ENCODE results near the gene ZNF366.

Gene ZNF366, protein sequence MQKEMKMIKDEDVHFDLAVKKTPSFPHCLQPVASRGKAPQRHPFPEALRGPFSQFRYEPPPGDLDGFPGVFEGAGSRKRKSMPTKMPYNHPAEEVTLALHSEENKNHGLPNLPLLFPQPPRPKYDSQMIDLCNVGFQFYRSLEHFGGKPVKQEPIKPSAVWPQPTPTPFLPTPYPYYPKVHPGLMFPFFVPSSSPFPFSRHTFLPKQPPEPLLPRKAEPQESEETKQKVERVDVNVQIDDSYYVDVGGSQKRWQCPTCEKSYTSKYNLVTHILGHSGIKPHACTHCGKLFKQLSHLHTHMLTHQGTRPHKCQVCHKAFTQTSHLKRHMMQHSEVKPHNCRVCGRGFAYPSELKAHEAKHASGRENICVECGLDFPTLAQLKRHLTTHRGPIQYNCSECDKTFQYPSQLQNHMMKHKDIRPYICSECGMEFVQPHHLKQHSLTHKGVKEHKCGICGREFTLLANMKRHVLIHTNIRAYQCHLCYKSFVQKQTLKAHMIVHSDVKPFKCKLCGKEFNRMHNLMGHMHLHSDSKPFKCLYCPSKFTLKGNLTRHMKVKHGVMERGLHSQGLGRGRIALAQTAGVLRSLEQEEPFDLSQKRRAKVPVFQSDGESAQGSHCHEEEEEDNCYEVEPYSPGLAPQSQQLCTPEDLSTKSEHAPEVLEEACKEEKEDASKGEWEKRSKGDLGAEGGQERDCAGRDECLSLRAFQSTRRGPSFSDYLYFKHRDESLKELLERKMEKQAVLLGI

DNA sequence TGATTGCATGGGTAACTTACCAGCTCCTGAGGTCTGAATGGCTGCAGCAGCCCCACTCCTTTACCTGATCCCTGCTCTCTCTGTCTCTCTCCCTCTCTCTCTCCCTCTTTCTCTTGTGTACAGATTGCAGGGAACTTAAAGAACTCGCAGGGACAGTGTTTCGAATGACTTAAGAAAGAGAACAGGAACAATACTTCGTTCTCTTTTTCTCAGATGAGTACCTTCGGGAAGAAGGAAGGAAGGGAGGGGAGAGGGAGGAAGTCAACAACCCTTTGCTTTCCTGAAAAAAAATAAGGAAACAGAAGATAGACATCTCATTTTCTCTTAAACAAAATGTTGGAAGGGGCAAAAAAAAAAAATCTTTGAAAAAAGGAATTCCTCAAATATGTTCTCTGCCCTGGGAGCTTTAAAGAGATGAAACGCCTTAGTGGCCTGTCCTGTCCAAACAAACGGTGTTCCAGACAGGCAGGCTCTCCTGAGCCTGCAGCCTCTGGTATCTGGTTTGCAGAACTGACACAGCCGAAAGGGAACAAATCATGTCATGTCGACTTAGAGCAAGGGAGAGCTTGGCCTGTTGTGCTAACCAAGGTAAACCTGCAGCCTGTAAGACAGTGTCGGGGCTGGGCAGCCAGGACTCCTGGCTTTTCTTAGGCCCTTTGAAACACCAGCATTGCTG, at the start of gene ZNF366:
Gene ZNF366, minus strand, starts transcription at position 180 of the 676 bp plus-strand sequence. CDS start 45,914 bp downstream, outside the sequence.
- no peak for DNase-seq

DNA sequence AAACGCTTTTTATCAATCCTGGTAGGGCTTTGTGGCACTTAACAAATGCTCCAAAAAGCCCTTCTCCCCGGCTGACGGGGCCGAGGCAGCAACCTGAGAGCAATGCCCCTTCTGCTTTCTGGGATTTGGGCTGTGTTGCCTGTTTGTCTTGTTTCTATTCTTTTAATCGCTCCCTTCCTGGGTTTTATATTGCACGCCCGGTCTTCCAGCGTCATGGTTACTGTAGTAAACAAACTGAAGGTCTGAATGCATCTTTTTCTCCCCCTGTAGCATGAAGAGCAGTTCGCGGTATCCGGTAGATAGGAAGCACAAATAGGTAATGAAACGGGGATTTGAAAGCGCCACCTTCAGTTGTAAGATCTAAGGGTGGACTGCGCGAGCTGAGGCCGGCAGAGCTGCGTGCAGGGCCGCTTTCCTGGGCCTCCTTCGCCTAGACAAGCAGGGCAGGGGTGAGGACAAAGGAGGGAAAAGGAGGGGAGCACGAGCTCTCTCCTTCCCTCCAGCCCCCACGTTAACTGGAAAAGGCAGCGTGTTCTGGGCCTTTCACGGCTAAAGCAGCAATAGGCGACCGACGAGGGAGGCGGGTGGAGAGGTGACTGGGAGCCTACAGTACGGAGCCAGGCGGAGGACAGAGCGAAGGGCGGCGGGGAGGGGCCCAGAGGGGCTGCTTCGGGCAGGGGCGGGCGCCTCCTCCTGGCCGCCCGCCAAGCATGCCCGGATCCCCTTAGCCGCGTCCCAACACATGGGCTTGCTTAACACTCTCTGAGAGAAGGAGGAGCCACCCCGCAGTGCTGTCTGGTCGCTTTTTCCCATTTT, 49.3 kb upstream of the ZNF366 start:
- DNase-seq = peak; percentile 45

DNA sequence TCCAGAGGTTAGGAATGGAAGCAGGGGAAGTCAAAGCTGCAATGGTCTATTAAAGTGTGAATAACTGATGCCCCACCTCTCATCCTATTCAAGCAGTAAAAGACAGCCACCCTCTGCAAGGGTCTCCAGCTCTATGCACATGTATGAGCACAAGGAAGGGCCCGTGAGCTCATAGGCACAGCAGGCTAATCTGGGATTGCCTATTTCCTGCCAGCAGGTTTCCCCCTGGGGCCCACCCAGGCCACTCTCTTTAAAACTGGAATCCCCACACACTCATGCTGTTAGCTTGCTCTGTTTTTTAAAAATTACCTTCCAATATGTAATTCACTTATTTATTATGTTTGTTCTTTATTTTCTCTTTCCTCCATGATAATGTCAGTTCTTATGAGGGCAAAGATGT, 48.7 kb upstream of the ZNF366 start:
- no peak for DNase-seq

DNA sequence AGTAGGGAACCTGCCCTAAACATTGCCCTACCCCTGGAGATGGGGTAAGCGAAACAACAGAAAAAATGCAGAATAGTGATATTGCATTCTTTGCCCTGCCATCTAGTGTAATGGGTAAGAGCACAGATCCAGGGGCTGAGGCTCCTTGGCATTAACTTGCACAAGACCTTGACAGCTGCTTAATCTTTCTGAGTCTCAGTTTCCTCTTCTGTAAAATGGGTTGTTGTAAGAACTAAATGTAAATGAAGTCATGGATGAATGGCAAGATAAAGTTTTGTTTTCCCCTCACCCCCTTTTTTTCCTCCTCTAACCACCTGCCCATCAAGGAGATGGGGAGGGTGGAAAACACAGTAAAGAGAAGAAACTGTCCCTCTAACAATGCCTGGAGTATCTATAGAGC, 47.7 kb upstream of the ZNF366 start:
- DNase-seq = no peak

DNA sequence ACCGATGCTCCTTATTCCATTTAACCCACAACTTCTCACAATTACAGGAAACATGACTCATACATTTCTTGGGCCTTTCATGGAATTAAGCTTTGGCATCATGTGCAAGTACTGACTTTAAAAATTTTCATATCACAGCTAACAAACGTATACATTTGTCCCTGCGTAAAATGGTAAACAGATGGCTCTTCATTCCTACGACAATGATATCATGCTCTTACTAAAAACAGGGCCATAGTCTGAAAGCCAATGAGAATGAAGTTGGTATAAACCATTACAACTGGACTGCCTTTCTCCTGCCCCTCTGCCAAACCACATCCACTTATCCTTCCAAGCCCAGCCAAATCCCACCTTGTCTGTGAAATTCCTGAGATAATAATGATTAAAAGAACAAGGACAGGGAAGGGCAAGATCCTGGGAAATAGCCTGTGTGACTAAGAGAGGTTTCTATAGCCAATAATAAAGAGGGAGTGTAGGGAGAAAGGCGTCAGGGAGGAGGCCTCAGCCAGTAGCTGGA, 44.9 kb upstream of the ZNF366 start:
- DNase-seq = no peak

DNA sequence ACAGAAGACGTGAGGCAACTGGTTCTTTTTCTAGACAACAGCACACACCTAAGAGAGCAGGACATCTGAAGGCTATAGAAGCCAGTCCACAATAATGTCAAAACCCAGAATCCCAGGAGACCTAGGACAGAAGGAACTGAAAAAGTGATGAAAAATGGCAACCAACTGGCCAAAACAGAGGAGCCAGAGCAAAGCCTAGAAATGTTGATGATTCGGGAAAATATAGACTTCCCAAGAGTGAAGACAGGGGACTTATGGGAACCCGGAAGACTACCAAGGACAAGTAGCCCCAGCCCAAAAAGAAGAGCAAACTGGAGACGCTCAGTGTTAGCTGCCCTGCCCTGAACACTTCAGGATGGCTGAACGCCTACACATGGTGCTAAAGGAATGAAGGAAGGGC, 43.4 kb upstream of the ZNF366 start:
- no peak for DNase-seq

DNA sequence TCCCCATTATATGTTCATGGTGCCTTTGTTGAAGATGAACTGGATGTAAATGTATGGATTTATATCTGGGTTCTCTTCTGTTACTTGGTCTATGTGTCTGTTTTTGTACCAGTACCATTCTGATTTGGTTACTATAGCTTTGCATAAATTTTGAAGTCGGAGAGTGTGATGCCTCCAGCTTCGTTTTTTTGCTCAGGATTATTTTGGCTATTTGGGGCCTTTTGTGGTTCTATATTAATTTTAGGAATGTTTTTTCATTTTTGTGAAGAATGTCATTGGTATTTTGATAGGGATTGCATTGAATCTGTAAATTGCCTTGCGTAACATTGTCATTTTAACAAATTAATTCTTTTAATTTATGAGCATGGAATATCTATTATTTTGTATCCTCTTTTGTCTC, 36.6 kb upstream of the ZNF366 start:
- no peak for DNase-seq

DNA sequence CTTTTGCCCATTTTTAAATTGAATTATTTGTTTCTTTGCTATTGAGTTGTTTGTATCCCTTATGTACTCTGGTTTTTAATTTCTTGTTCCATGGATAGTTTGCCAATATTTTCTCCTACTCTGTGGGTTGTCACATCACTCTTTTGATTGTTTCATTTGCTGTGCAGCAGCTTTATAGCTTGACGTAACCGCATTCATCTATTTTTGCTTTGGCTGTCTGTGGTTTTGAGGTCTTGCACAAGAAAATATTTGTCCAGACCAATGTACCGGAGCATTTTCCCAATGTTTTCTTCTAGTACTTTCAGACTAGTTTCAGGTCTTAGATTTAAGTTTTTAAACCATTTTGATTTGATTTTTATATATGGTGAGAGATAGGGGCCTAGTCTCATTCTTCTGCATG, 36.2 kb upstream of the ZNF366 start:
- no peak for DNase-seq

DNA sequence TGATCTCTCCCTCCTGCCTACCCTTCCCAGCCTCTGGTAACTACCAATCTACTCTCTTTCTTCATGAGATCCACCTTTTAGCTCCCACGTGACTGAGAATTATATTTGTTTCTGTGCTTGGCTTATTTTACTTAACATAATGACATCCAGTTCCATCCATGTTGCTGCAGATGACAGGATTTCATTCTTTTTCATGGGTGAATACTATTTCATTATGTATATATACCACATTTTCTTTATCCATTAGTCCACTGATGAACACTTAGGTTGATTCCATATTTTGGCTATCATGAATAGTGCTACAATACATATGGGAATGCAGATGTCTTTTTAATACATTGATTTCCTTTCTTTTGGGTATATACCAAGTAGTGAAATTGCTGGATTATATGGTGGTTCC, 35.5 kb upstream of the ZNF366 start:
- no peak for DNase-seq

DNA sequence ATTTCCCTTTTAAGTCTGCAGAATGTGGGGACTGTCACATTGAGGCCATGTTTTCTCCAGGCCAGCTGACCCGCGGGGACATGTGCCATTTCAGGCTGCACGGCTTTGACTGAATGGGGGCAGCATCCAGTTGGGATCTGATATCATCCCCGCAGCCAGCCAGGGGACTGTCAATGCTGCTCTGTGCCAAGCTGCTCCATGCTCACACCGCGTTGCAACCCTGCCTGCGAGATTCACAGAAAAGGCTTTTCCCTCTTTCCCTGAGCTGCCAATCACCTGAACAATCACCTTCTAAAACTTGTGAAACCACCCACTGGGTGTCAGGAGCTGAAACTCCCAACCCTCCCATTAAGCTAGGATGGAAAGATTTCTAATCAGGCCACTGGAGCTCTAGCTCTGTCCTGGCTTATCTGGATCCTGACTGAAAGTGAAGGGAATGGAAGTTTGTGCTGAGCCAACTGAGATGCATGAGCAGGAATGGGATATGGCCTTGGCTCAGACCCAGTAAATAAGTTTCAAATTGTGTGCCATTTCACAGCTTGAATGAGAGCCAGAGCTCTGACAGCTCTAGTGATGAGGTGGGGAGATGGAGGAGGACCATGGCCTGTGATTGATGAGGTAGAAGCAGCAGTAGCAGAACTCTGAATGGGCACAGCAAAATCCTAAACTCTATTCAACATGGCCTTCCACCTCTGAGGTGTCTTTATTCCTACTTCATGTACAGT, 34.5 kb upstream of the ZNF366 start:
- no peak for DNase-seq

DNA sequence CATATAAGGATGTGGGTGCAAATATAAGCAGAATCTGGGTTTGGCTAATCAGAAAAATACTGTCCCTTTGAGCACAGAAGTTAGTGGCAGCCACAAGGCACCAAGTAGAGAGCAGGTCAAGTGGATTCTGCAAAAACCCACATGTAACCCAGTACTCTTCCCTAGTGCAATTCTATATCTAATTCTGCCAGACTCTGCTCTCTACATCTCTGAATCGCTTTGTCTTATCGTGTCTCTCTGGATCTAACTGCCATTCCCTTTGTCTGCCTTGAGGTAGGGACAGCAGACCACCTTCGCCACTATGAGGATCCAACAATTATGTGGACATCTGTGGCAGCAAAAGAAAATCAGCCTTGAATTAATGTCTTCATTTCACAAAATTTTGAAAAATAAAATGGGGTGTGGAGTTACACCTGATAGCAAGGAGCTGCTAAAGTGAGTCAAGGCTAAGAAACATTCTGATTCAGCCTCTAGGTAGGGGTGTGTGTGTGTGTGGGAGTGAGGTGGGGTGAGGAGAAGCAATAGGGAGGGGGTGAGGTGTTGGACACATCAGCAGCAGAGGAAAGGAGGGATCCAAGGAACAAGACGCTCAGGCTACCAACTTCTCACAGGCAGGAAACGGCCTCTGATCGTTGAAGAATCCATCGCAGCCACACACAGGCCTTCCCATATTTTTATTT, 33.7 kb upstream of the ZNF366 start:
- DNase-seq = no peak

DNA sequence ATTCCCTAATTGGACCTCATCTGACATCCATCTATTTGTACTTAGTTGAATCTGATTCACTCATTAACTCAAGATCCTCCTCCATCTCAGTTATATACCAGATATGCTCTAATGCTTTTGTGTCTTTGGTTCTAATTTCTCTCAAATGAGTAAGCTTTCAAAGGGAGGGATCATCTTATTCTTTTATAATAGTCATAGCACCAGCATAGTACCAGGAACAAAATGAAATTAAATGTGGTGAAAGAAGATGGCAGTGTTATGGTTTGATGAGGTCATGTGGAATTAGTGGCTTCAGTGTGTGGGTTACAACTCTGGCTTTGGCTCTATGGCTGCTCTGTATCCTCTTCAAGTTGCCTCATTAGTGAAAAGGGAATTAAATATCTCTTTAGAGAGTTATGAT, 32.5 kb upstream of the ZNF366 start:
- no peak for DNase-seq

DNA sequence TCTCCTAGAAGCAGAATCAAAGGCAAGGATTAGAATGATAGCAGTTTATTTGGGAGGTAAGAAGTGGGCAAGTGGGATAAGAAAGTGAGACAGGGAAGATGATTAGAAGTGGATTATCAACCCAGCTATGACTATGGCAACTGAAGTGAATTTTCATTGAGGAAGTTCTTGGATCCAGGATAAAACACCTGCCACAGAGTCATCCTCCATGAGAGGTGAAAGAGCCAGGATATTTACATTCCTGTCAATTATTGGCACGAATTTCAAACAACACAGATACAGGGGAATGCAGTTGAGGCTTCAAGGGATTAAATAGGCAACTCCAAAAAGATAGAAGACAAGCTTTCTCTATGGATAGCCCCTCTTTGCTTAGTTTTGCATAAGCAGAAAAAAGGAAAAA, 31.8 kb upstream of the ZNF366 start:
- no peak for DNase-seq

DNA sequence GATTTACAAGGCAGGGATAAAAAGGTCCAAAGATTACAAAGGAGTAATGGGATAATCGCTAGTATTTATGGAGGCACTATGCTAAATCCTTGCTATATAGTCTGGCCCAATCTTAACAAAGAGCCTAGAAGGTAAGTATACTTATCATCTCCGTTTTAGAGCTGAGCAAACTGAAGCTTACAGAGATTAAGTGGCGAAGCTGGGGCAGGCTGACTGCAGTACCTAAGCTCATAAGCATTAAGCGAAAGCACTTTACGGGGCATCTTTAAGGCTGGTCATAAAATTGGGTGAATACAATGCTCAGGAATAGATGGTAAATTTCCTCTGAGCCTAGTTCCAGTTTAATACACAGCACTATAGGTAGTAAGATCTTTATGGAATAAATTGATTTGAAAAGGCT, 30.0 kb upstream of the ZNF366 start:
- no peak for DNase-seq

DNA sequence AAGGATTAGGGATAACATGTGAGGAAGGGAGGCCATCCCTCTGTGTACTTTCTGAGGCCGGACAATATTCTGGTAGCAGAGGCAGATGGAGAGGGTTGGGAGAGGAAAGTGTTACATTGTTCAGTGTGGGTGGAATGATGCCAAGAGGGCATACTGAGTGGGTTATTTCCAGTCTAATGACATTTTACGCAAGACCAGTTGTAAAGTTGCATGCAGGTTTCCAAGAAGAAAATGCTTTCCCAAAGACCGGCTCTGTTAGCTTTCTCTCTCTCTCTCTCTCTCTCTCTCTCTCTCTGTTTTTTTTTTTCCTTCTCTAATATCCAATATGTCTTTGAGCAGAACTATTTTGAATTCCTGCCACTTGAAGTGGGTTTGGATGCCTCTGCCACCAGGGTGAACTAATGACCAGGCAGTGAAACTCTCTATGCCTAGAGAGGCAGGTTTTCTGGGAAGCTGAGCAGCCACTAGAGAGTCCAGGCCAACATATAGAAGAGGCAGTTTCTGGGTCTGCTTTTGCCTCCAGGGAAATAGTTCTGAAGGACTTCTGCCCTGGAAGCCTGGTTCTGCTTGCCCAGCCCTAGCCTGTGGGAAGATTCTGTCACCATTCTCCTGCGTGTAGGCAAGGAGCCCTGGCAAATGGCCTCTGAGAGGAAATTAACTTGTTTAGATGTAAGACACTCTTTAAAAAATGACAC, 24.4 kb upstream of the ZNF366 start:
- DNase-seq = no peak

DNA sequence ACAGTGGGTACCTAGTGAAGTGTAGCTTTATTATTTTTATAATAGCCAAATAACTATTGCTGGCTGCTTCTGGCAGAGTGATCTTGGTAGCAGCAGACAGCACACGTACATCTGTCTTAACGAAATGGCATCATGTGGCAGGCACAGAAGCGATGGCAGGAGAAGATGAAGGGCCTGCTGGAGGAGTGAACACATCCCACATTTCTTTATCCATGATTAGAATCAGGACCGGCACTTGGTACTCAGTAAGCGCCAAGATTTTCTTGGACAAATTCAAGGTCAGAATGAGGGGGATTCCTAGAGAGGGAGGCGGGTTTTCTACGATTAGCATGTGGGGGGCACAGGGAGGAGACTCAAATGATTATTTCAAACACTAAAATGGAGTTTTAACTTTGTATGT, 23.0 kb upstream of the ZNF366 start:
- DNase-seq = no peak

DNA sequence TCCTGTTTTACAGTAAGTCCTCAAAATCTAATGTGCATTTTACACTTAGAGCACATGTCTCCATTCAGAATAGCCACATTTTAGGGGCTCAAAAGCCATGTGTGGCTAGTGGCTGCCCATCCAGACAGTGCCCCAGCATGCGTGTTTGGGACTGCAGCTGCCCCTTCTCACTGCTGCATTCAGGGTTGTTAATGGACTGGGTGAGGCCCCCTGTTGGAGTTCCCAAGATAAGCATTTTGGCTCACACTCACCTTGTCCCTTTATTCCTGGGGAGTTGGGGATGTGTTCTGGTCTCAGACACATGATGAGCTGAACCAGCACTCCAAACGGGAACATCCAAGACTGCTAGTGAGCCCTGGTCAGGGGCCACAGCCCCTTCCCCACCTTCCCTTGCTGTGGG, 22.2 kb upstream of the ZNF366 start:
- DNase-seq = no peak

DNA sequence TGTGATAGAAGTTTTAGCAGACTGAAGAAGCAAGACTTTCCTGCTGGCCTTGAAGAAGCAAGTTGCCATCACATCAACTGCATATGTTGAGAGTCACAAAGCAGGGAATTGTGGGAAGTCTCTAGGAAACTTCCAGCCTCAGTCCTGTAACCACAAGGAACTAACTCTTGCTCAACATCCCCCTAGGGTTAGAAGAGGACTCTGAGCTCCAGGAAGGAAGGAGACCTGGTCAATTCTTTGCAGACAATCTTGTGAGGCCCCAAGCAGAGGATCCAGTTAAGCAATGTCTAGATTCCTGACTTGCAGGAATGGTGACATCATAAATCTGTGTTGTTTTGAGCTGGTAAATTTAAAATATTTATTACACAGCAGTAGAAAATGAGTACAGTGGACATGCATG, 18.6 kb upstream of the ZNF366 start:
- DNase-seq = no peak

DNA sequence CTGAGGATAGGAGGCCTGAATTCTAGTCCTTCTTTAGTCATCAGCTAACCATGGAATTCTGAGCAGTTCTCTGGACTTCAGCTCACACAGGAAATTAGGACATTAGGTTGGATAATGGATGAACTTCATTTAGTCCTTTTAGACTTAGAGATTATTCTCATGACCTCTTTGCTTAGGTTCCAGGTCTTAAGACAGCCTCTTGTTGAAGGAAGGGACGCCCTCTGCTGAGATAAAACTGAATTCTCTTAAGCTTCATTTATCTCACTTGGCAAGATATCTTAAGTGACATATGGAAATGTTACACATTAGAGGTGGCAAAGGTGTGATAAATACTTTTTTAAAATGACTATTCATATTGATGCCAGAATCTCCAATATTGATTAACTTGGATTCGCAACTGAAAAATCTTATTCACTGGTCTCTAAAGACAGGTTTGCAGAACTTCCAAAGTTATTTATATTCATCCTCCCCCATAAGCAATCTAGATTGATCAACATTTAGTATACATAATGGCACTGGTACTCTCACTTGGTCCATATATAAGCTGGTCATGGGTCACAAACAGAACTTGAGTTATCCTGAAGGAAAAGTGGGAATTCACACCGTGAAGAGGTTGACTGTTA, 16.9 kb upstream of the ZNF366 start:
- DNase-seq = no peak

DNA sequence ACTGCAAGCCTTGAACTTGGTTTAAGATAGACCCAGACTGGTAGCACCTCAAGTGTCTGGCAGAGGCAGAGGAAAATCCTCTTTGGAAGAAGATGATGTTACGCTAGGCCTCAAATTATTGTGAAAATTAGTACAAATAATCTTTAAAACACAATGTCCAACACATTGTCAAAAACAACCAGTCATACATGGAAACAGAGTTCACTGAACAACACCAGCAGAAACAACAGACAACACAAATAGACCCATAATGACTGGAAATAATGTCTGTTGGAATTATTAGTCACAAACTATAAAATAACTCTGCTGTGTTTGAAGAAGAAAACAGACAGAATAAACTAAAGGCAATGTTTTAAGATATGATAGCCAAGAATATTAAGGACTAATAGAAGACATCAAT, 15.4 kb upstream of the ZNF366 start:
- DNase-seq = no peak

All from NCI-H510A (cell line).